HFF-Myc (cell line): ENCODE results near the gene RSAD2.
"Not testable (repeated sequence)": the region's sequence is repeated elsewhere in the genome, so short reads cannot be mapped to it uniquely, and the experiment has no call there.

ENCODE experiments used
- DNase-seq: peaks from one replicate; pipeline ENCODE4 v3.0.0-alpha.2; 2011; ENCODE audit warnings: low read depth; ENCODE audit errors: extremely low read depth
- H3K4me3 ChIP-seq: replicated peaks from 2 replicates; pipeline ENCODE4 v1.5.1; 2011; ENCODE audit warnings: low read depth, mild to moderate bottlenecking, control low read depth, low read length
- TF ChIP-seq, protein P1 (sequence below): IDR thresholded peaks from 2 replicates; pipeline ENCODE4 v1.5.1; 2012; ENCODE audit warnings: mild to moderate bottlenecking, low read depth, low read length, control low read depth; ENCODE audit errors: missing control alignments

Gene RSAD2

DNA sequence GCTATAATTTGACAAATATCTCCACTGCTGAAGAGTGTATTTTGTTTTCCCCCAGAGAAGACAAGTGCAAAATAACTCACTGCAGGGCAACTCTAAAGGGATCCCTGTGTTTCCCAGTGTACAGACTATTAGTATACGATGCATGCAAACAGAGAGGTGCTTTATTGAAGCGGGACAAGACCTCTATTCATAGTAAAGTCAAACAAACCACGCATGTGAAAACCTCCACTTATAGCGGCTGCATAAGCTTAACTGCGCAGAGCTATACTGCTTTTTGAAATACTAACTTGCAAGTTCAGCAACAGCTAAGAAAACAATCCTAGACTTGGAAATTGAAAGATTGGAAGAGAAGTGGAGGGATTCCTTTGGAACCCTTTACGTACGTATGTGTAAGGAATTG lies 55.3 kb downstream of the RSAD2 start:
- DNase-seq = no peak
- H3K4me3 ChIP-seq = no peak overlapping the region
- TF ChIP-seq, protein P1, sequence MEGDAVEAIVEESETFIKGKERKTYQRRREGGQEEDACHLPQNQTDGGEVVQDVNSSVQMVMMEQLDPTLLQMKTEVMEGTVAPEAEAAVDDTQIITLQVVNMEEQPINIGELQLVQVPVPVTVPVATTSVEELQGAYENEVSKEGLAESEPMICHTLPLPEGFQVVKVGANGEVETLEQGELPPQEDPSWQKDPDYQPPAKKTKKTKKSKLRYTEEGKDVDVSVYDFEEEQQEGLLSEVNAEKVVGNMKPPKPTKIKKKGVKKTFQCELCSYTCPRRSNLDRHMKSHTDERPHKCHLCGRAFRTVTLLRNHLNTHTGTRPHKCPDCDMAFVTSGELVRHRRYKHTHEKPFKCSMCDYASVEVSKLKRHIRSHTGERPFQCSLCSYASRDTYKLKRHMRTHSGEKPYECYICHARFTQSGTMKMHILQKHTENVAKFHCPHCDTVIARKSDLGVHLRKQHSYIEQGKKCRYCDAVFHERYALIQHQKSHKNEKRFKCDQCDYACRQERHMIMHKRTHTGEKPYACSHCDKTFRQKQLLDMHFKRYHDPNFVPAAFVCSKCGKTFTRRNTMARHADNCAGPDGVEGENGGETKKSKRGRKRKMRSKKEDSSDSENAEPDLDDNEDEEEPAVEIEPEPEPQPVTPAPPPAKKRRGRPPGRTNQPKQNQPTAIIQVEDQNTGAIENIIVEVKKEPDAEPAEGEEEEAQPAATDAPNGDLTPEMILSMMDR = no peak

GRCh38 chr2:6933911-6934310 lies 56.3 kb downstream of the RSAD2 start:
- H3K4me3 ChIP-seq = no peak overlapping the region
- no peak for DNase-seq

DNA sequence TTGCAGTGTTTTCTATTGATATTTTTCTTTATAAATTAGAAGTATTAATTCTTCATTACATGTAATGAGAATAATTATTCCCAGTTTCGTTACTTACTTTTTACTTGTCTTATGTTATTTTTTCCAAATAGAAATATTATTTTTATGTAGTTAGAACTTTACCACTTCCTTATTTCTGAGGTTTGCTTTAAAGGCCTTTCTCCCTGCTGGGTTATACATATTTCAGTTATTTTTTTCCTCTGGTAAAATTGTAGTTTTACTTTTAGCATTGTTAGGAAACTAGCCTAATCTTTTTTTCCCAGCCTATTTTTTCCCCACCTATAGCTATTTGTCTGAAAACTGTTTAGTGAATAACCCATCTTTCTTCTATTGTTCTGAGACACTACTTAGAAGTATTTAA lies 56.8 kb downstream of the RSAD2 start:
- no peak for DNase-seq
- no peak overlapping the region for H3K4me3 ChIP-seq
- TF ChIP-seq, protein P1 = no peak

More at GRCh38 chr2:6933911-6934310, 56.3 kb downstream of the RSAD2 start:
- TF ChIP-seq, protein P1 = no peak

GRCh38 chr2:6934758-6935651 lies 57.4 kb downstream of the RSAD2 start:
- DNase-seq = no peak
- no peak overlapping the region for H3K4me3 ChIP-seq
- TF ChIP-seq, protein P1 = no peak

GRCh38 chr2:6935652-6936020 lies 58.1 kb downstream of the RSAD2 start:
- not testable (repeated sequence) for DNase-seq

GRCh38 chr2:6937157-6937556 lies 59.6 kb downstream of the RSAD2 start:
- H3K4me3 ChIP-seq = no peak overlapping the region
- TF ChIP-seq, protein P1 = no peak
- DNase-seq = no peak

More at GRCh38 chr2:6935652-6936020, 58.1 kb downstream of the RSAD2 start:
- not testable (repeated sequence) for H3K4me3 ChIP-seq

DNA sequence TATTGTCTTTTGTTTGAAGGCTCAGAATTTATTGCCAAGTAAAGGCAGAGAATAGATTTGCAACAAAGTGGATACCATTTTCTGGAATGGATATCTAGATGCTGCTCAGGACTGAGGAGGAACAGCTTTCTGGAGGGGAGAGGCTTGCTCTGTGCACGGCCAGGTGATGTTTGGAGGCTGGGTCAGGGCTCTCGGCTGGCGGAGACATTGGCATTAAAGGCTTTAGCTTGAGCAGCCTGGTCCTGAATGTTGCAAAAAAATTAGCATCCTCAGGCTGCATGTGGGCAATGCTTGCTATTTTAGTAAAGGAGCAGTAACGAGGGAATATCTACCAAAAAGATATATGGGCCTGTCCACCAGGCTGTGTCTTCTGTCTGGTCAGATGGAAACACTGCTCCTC lies 60.0 kb downstream of the RSAD2 start:
- no peak overlapping the region for H3K4me3 ChIP-seq
- TF ChIP-seq, protein P1 = no peak
- no peak for DNase-seq
